ENCODE data around the gene PTCH2.
"Not testable (repeated sequence)": the region's sequence is repeated elsewhere in the genome, so short reads cannot be mapped to it uniquely, and the experiment has no call there.

Gene PTCH2

DNA sequence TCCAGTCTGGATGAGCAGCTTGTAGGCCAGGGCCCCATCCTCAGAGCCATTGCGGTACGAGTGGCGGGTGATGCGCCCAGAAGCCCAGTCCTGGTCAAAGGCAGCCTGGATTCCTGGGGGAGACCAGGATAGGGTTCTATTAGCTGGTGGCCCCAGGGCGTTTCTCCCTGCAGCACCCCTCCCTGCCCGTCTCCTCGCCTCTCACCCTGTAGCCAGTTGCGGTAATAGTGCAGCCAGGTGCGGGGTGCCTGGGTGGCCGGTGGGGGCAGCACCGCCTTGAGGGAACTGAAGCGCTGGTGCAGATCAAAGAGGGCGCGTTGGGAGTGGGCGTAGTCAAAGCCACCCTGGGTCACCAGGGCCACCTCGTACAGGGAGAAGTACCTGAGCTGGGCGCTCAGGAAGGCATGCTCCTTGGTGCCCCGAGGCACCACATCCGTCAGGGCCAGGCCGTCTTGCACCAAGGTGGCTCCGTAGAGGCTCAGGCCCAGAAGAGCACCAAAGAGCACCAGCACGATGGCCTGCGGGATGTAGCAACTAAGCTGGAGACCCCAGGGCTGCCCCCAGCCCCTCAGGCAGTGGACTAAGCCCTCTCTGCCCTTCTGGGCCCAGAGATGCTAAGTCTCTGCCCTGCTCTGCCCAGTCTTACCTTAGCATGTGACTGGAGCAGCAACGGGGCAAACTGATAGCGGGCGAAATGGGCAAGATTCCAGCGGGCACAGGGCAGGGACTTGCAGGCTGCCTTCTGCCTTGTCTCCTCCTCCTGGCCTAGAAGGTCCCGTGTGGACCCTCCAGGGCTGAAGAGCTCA, 15.7 kb downstream of the PTCH2 start:
- no peaks in the 10 kb centered on the region for H3K36me3 ChIP-seq (ENCODE audit: insufficient read depth, low read length)
- H3K9ac ChIP-seq (ENCODE audit: low read depth, low read length) = no peak overlapping the region
- 93% methylated on average over 28 of the region's 28 CpGs for WGBS
- H3K4me1 ChIP-seq (ENCODE audit: insufficient read depth, low read length) = peaks cover 11% of the 10 kb centered on the region; the same call in 1 of the 2 replicates
- H3K9me3 ChIP-seq (ENCODE audit: insufficient read depth, low read depth, low read length) = no peaks in the 10 kb centered on the region
- H3K27ac ChIP-seq (ENCODE audit: low read depth, low read length) = no peak overlapping the region
- H3K27me3 ChIP-seq (ENCODE audit: insufficient read depth, low read length) = no peaks in the 10 kb centered on the region
- no peak overlapping the region for H3K4me3 ChIP-seq (ENCODE audit: low read length)

DNA sequence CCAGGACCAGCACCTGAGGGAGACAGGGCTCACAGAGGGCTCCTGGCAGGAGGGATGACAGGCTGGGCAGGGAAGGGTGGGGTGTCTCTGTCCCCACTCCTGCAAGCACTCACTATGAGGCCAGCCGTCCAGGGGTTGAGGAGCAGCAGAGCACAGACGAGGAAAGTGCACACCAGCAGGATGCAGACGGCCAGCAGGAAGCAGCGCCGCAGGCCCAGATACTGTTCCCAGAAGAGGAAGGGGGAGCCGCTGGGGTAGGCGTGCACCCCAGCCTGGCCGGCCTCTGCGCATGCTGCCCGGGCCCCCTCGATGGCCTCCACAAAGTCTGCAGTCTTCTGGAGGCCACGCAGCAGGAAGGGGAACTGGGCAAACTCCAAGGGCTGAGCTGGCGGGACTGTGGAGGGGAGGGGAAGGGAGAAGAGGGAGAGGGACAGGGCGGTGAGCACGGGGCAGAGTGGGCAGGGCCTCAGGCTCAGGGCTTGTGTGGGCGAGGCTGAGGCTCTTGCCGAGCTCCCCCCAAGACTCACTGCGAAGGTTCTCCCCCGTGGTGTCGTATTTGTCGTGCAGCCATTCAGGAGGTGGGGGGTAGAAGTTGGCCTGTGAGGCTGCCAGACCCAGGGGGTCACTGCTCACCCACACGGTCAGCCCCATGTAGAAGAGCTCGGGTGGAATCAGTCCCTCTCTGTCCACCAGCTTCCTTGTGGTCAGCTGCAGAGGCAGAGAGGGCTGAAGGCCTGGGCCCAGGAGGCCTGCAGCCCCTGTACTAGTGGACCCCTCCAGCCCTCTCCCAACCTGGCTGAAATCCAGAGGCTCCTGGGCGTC, 16.5 kb downstream of the PTCH2 start:
- Histone ChIP-seq H3K27ac (ENCODE audit: low read depth, low read length) (no peak overlapping the region), H3K27me3 (ENCODE audit: insufficient read depth, low read length) (no peaks in the 10 kb centered on the region), H3K9ac (ENCODE audit: low read depth, low read length) (no peak overlapping the region), H3K9me3 (ENCODE audit: insufficient read depth, low read depth, low read length) (no peaks in the 10 kb centered on the region), H3K36me3 (ENCODE audit: insufficient read depth, low read length) (no peaks in the 10 kb centered on the region), H3K4me3 (ENCODE audit: low read length) (no peak overlapping the region), H3K4me1 (ENCODE audit: insufficient read depth, low read length) (peaks cover 5% of the 10 kb centered on the region; the same call in 1 of the 2 replicates)
- 83% methylated on average over 24 of the region's 24 CpGs for WGBS

DNA sequence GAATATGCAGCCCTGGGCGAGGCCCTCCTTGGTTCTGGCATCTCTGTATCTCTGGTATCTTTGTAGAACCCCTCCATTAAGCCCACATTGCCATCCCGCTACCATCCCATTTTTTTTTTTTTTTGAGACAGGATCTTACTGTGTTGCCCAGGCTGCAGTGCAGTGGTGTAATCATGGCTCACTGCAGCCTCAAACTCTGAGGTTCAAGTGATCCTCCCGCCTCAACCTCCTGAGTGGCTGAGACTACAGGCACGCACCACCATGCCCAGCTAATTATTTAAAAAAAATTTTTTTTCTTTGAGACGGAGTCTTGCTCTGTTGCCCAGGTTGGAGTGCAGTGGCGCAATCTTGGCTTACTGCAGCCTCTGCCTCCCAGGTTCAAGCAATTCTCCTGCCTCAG, 18.7 kb downstream of the PTCH2 start:
- 92% methylated on average over 6 of the region's 6 CpGs for WGBS
- not testable (repeated sequence) for H3K27me3 ChIP-seq (ENCODE audit: insufficient read depth, low read length)

DNA sequence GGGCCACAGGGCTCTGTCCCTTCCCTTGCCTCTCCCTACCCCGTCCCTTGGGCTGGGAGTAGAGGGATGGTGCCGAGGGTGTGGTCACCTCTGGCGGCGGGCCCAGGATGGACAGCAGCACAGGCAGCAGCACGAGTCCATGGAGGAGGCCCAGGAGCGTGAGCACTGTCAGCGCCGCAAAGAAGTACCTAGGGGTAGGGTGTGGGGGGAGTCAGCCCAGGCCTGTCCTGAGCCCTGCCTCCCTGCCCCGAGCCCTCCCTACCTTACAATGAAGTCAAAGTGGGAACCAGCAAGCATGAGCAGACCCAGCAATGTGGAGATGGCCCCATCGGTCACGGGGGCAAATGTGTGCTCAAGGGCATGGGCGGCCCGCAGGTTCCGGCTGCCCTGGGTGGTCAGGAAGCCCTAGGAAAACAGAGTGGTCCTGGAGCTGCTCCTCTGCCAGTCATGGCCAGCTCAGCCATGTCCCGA, 20.0 kb downstream of the PTCH2 start:
- Histone ChIP-seq H3K4me3 (ENCODE audit: low read length) (no peak overlapping the region), H3K9ac (ENCODE audit: low read depth, low read length) (no peak overlapping the region), H3K9me3 (ENCODE audit: insufficient read depth, low read depth, low read length) (no peaks in the 10 kb centered on the region), H3K4me1 (ENCODE audit: insufficient read depth, low read length) (0 out of 2 replicates have a peak, but pooled peaks cover 4% of the 10 kb centered on the region), H3K27me3 (ENCODE audit: insufficient read depth, low read length) (no peaks in the 10 kb centered on the region), H3K27ac (ENCODE audit: low read depth, low read length) (no peak overlapping the region), H3K36me3 (ENCODE audit: insufficient read depth, low read length) (no peaks in the 10 kb centered on the region)
- 93% methylated on average over 15 of the region's 15 CpGs for WGBS

More for the DNA sequence above, 18.7 kb downstream of the PTCH2 start:
- not testable (repeated sequence) for H3K27ac ChIP-seq (ENCODE audit: low read depth, low read length); H3K9me3 ChIP-seq (ENCODE audit: insufficient read depth, low read depth, low read length); H3K4me3 ChIP-seq (ENCODE audit: low read length); H3K4me1 ChIP-seq (ENCODE audit: insufficient read depth, low read length); H3K9ac ChIP-seq (ENCODE audit: low read depth, low read length); H3K36me3 ChIP-seq (ENCODE audit: insufficient read depth, low read length)

DNA sequence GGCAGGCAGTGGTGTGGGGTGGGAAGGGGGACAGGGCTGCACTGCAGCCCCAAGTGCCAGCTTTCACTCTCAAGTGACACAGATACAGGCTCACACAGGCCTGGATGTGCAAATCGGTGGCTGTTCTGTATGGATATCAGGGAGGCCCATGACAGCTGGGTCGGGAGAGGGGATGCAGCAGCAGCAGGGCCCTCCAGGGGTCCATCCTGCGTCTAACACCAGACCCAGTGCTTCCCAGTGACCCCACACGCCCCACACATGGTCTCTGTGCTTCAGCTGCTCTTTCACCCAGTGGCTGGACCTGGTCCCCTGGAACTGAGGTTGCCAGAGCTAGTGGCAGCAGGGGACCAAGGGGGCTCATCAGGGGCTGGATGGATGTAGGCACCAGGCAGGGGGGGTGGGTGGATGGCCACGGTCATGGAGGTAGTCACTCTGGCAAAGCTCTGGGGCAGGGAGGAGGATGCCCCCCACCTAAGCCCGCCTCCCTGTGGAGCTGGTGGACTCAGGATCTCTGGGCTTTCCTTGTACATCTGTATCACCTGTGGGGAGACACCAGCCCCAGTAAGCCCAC, 20.8 kb downstream of the PTCH2 start:
- Histone ChIP-seq H3K27me3 (ENCODE audit: insufficient read depth, low read length) (no peaks in the 10 kb centered on the region), H3K4me1 (ENCODE audit: insufficient read depth, low read length) (0 out of 2 replicates have a peak, but pooled peaks cover 4% of the 10 kb centered on the region), H3K9ac (ENCODE audit: low read depth, low read length) (no peak overlapping the region), H3K36me3 (ENCODE audit: insufficient read depth, low read length) (no peaks in the 10 kb centered on the region), H3K27ac (ENCODE audit: low read depth, low read length) (no peak overlapping the region), H3K9me3 (ENCODE audit: insufficient read depth, low read depth, low read length) (no peaks in the 10 kb centered on the region), H3K4me3 (ENCODE audit: low read length) (no peak overlapping the region)
- WGBS = 91% methylated on average over 6 of the region's 6 CpGs

DNA sequence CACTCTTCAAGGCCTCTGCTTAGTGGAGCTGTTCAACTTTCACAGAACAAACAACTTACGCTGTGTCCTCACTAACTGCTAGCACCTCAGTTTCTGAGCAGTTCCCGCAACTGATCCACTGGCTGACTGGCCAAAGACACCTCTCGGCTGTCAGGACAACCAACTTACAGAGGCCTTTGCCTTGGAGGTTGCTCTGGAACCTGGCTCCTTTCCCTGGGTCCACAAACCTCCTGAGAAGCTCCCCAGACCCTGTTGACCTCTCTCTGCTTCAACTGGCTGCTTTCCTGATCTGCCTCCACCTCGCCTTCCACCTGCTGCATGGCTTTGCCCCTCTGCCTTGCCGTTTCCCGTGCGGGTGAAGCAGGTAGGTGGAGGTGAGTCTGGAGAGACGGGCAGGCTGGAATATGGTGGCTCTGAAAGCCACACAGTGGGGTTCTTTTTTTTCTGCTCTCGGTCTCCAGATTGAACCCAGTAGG, 21.8 kb downstream of the PTCH2 start:
- no peak overlapping the region for H3K4me3 ChIP-seq (ENCODE audit: low read length)
- H3K36me3 ChIP-seq (ENCODE audit: insufficient read depth, low read length) = no peaks in the 10 kb centered on the region
- H3K4me1 ChIP-seq (ENCODE audit: insufficient read depth, low read length) = 0 out of 2 replicates have a peak, but pooled peaks cover 4% of the 10 kb centered on the region
- H3K27me3 ChIP-seq (ENCODE audit: insufficient read depth, low read length) = no peaks in the 10 kb centered on the region
- WGBS = 93% methylated on average over 9 of the region's 9 CpGs
- H3K9ac ChIP-seq (ENCODE audit: low read depth, low read length) = no peak overlapping the region
- H3K9me3 ChIP-seq (ENCODE audit: insufficient read depth, low read depth, low read length) = no peaks in the 10 kb centered on the region
- no peak overlapping the region for H3K27ac ChIP-seq (ENCODE audit: low read depth, low read length)

DNA sequence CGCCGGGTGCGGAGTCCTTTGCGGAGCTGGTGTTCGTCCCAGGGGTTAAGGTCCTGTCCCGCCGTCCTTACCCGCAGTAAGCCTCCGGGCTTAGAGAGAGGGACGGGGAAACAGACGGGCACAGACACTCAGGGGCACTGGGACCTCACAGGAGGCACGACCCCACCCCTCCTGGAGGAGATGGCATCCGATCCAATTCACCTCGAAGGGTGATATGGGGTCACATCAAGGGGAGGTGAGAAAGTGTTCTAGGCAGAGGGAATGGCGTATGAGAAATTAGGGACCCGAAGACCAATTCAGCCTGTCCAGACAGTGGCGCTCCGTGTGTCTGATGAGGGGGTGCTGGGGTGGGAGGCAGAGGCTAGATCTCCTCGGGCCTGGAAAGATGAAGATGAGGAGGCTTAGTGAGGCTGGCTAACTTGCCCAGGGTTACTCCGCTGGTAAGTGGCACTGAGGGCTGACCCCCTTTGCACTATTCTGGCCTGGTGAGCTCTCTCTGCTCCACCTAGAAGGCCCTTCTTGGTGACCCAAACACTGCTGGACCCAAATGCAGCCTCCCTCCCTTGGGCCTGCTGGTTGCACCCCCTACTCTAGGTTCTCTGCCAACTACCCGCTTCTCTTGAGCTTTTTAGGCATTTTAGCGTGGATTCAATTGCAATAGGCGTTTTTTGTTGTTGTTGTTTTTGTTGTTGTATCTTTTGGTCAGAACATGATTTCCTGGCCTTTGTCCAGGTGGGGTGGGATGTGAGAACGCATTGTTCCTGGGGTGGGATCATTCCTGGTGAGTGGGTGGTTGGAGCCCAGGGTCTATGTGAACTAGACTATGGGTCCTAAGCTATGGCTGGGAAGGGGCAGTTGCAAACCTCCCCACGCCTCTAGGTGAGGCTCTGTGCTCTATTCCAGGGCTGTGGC, 22.5 kb downstream of the PTCH2 start:
- WGBS = 48% methylated on average over 25 of the region's 25 CpGs
- H3K4me3 ChIP-seq (ENCODE audit: low read length) = peak overlapping the region; percentile 54
- H3K9me3 ChIP-seq (ENCODE audit: insufficient read depth, low read depth, low read length) = no peaks in the 10 kb centered on the region
- H3K9ac ChIP-seq (ENCODE audit: low read depth, low read length) = peak overlapping the region; percentile 91
- H3K27ac ChIP-seq (ENCODE audit: low read depth, low read length) = peak overlapping the region; percentile 93
- no peaks in the 10 kb centered on the region for H3K27me3 ChIP-seq (ENCODE audit: insufficient read depth, low read length)
- H3K36me3 ChIP-seq (ENCODE audit: insufficient read depth, low read length) = no peaks in the 10 kb centered on the region
- 0 out of 2 replicates have a peak, but pooled peaks cover 4% of the 10 kb centered on the region for H3K4me1 ChIP-seq (ENCODE audit: insufficient read depth, low read length)

DNA sequence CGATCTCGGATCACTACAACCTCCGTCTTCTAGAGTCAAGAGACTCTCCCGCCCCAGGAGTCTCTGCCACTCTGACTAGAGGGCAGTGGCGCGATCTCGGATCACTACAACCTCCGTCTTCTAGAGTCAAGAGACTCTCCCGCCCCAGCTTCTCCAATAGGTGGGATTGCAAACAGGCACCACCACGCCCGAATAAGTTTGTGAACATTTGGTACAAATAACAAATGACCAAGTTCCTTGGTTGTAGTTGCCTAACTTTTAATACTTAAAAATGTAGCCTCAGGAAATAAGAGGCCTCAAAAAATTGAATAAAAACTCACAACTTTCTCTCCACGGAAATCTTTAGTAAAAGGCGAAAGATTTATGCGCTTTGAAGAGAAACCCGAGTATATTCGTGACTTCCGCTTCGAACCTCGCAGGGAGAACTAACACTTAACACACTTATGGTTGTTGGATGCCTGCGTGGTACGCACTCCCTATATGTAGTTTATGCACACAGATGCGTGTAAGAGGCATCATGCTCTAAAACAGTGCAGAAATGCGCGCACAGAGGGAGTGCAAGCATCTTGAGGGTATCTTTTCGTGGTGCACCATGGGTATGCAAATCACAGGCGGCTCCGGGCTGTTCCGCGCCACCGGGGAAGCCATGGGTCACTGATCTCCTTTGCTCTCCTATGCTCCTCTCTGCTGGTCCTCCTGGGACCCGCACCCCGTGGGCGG, 23.3 kb downstream of the PTCH2 start:
- Histone ChIP-seq H3K9ac (ENCODE audit: low read depth, low read length) (peak overlapping the region; percentile 91), H3K36me3 (ENCODE audit: insufficient read depth, low read length) (no peaks in the 10 kb centered on the region), H3K27me3 (ENCODE audit: insufficient read depth, low read length) (no peaks in the 10 kb centered on the region), H3K9me3 (ENCODE audit: insufficient read depth, low read depth, low read length) (no peaks in the 10 kb centered on the region), H3K4me1 (ENCODE audit: insufficient read depth, low read length) (0 out of 2 replicates have a peak, but pooled peaks cover 4% of the 10 kb centered on the region), H3K4me3 (ENCODE audit: low read length) (peak overlapping the region; percentile 54), H3K27ac (ENCODE audit: low read depth, low read length) (peak overlapping the region; percentile 93)
- 1% methylated on average over 33 of the region's 33 CpGs for WGBS

DNA sequence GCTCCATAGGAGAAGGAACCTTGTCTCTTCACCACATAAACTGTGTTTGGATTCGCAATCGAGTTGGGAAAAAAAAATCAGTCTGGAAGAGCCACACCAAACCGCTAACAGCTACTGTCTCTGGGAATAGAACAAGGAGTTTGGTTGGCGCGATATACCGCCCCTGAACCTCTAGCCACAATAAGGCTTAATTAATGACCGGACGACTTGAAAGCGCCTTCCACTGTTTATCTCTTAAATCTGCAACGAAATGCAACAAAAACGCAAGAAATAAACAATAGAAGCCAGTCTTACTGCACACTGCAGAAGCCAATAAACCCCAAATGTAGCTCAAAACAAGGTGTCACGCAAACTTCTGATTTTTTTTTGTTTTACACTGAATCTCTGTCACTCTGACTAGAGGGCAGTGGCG, 23.9 kb downstream of the PTCH2 start:
- Histone ChIP-seq H3K27me3 (ENCODE audit: insufficient read depth, low read length) (no peaks in the 10 kb centered on the region), H3K27ac (ENCODE audit: low read depth, low read length) (peak overlapping the region; percentile 1; the same call in 1 of the 2 replicates), H3K9ac (ENCODE audit: low read depth, low read length) (peak overlapping the region; percentile 6; the same call in 1 of the 2 replicates), H3K4me3 (ENCODE audit: low read length) (peak overlapping the region; percentile 38), H3K9me3 (ENCODE audit: insufficient read depth, low read depth, low read length) (no peaks in the 10 kb centered on the region), H3K36me3 (ENCODE audit: insufficient read depth, low read length) (no peaks in the 10 kb centered on the region), H3K4me1 (ENCODE audit: insufficient read depth, low read length) (0 out of 2 replicates have a peak, but pooled peaks cover 4% of the 10 kb centered on the region)
- WGBS = 28% methylated on average over 13 of the region's 13 CpGs

All from HUES64 (cell line).